BLaER1 treated with 17β-estradiol and CSF1 and Interleukin-3, amounts not matched to agents 10 nM and 100 nM (cell line): ENCODE data around the gene DUS1L.

ENCODE experiments used
- H3K27ac ChIP-seq, 11 experiments: shearing (Covaris generic); formaldehyde crosslinking; 2 replicates each; pipeline ENCODE4 v1.8.1; 2022
- H3K27me3 ChIP-seq, 11 experiments: shearing (Covaris generic); formaldehyde crosslinking; 2 replicates each; pipeline ENCODE4 v1.8.1; 2022
- H3K36me3 ChIP-seq, 11 experiments: shearing (Covaris generic); formaldehyde crosslinking; 2 replicates each; pipeline ENCODE4 v1.8.1; 2022
- H3K4me1 ChIP-seq, 10 experiments: shearing (Covaris generic); formaldehyde crosslinking; 2 replicates each; pipeline ENCODE4 v1.8.1; 2022
- H3K4me2 ChIP-seq, 11 experiments: shearing (Covaris generic); formaldehyde crosslinking; 2 replicates each; pipeline ENCODE4 v1.8.1; 2022
- H3K4me3 ChIP-seq, 10 experiments: shearing (Covaris generic); formaldehyde crosslinking; 2 replicates each; pipeline ENCODE4 v1.8.1; 2022
- H3K9ac ChIP-seq, 11 experiments: shearing (Covaris generic); formaldehyde crosslinking; 2 replicates each; pipeline ENCODE4 v1.8.1; 2022
- H3K9me3 ChIP-seq, 11 experiments: shearing (Covaris generic); formaldehyde crosslinking; replicated peaks in 1 of 11; 2 replicates each; pipeline ENCODE4 v1.8.1; 2022
- H4K20me1 ChIP-seq, 11 experiments: shearing (Covaris generic); formaldehyde crosslinking; 2 replicates each; pipeline ENCODE4 v1.8.1; 2022
- Cebpa-rat ChIP-seq, 11 experiments: shearing (Covaris generic); IDR thresholded peaks; 2 replicates each; pipeline ENCODE4 v1.8.1; 2022

DUS1L gene

GRCh38 chr17:82108496-82108945, 42.9 kb upstream of the DUS1L start:
- H4K20me1 ChIP-seq, result no peaks in the 10 kb centered on the region
- no peaks in the 10 kb centered on the region for H3K27me3 ChIP-seq
- peak overlapping the region in 5 of 11 experiments; percentile 4 to 77 (median 18); a peak in 5 of 22 replicates for H3K9ac ChIP-seq
- H3K4me1 ChIP-seq, result peaks cover 47 to 60% (median 56%) of the 10 kb centered on the region in 10 experiments
- peak overlapping the region; percentile 87 to 99 (median 95) for H3K4me2 ChIP-seq
- peaks cover 0 to 15% (median 8%) of the 10 kb centered on the region in 11 experiments; a peak in 5 of 22 replicates for H3K36me3 ChIP-seq
- no peak for TF ChIP-seq Cebpa-rat (IDR thresholded peaks at IDR 0.05)
- no peak overlapping the region for H3K4me3 ChIP-seq
- H3K27ac ChIP-seq, result no peak overlapping the region
- no peaks in the 10 kb centered on the region for H3K9me3 ChIP-seq

DNA sequence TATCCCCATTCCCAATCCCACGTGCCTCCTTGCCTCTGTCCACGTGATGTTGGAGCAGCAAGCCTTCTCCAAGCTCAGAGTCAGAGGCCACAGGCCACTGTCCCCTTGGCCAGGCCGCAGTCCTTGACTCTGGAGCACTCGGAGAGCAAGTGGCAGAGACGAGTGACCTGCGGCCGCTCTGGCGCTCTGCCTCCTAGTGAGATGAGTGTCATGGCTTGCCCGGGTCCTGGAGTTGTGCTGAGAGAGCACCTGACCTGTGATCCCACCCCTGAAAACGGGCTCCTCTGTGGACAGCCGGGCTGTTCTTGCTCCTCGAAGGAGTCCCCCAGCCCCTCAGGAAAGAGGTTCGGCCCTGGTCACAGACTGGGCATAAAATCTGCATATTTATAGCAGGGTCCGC, 42.4 kb upstream of the DUS1L start:
- peaks cover 47 to 61% (median 58%) of the 10 kb centered on the region in 10 experiments for H3K4me1 ChIP-seq

DNA sequence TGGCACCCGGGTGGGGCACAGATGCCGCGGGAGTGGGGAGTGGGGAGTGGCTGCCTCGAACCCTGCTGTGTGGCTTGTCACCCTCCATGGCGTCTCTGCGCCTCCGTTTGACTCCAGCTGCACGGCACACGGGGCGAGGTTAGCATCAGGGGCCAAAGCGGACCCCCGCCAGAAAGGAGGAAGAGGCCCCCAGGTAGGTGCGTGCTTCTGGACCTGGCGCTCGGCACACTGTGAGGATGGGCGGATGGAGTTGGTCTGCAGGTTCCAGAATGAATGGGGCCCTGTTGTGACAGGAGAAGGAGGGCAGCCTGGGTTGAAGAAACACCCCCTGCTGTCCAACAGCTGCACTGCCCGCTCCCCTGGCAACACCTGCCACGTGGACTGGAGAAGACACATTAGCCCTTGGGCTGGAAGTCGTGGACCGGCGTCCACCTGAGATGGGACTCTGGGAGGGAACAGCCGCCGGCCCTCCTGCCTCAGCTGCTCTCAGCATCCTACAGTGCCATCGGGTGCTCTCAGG, 41.8 kb upstream of the DUS1L start:
- peak overlapping the region; percentile 87 to 99 (median 95) for H3K4me2 ChIP-seq
- peak overlapping the region in 10 of 11 experiments; percentile 75 to 89 (median 82); a peak in 17 of 22 replicates for H3K27ac ChIP-seq

More for the DNA sequence above, 42.4 kb upstream of the DUS1L start:
- Histone ChIP-seq H3K4me2 (peak overlapping the region; percentile 87 to 99 (median 95)), H3K27ac (0 out of 22 replicates have a peak overlapping the region, but pooled peaks of 1 of the 11 experiments have one; percentile 83), H3K9me3 (no peaks in the 10 kb centered on the region), H3K4me3 (no peak overlapping the region), H3K9ac (peak overlapping the region in 5 of 11 experiments; percentile 4 to 77 (median 18); a peak in 5 of 22 replicates), H4K20me1 (no peaks in the 10 kb centered on the region), H3K36me3 (peaks cover 0 to 10% (median 3%) of the 10 kb centered on the region in 11 experiments; a peak in 5 of 22 replicates), H3K27me3 (no peaks in the 10 kb centered on the region)
- TF ChIP-seq Cebpa-rat (IDR thresholded peaks at IDR 0.05), result no peak

GRCh38 chr17:82106688-82107305, 41.2 kb upstream of the DUS1L start:
- Histone ChIP-seq H3K9me3 (no peaks in the 10 kb centered on the region), H3K4me3 (peak overlapping the region; percentile 39 to 66 (median 55)), H3K4me1 (peaks cover 47 to 74% (median 67%) of the 10 kb centered on the region in 10 experiments), H3K27me3 (no peaks in the 10 kb centered on the region), H3K4me2 (peak overlapping the region; percentile 87 to 99 (median 95)), H3K9ac (peak overlapping the region; percentile 64 to 80 (median 77)), H4K20me1 (no peaks in the 10 kb centered on the region), H3K36me3 (no peaks in the 10 kb centered on the region), H3K27ac (peak overlapping the region; percentile 74 to 89 (median 81))
- no peak for TF ChIP-seq Cebpa-rat (IDR thresholded peaks at IDR 0.05)

More for the DNA sequence above, 41.8 kb upstream of the DUS1L start:
- H3K9ac ChIP-seq, result peak overlapping the region; percentile 64 to 80 (median 77); a peak in 17 of 22 replicates
- peaks cover 47 to 68% (median 61%) of the 10 kb centered on the region in 10 experiments for H3K4me1 ChIP-seq
- H3K36me3 ChIP-seq, result peaks cover 0 to 4% (median 0%) of the 10 kb centered on the region in 11 experiments; a peak in 3 of 22 replicates
- H3K4me3 ChIP-seq, result peak overlapping the region in 7 of 10 experiments; percentile 48 to 66 (median 57); a peak in 6 of 20 replicates
- no peak for TF ChIP-seq Cebpa-rat (IDR thresholded peaks at IDR 0.05)
- no peaks in the 10 kb centered on the region for H3K9me3 ChIP-seq
- H4K20me1 ChIP-seq, result no peaks in the 10 kb centered on the region
- no peaks in the 10 kb centered on the region for H3K27me3 ChIP-seq

DNA sequence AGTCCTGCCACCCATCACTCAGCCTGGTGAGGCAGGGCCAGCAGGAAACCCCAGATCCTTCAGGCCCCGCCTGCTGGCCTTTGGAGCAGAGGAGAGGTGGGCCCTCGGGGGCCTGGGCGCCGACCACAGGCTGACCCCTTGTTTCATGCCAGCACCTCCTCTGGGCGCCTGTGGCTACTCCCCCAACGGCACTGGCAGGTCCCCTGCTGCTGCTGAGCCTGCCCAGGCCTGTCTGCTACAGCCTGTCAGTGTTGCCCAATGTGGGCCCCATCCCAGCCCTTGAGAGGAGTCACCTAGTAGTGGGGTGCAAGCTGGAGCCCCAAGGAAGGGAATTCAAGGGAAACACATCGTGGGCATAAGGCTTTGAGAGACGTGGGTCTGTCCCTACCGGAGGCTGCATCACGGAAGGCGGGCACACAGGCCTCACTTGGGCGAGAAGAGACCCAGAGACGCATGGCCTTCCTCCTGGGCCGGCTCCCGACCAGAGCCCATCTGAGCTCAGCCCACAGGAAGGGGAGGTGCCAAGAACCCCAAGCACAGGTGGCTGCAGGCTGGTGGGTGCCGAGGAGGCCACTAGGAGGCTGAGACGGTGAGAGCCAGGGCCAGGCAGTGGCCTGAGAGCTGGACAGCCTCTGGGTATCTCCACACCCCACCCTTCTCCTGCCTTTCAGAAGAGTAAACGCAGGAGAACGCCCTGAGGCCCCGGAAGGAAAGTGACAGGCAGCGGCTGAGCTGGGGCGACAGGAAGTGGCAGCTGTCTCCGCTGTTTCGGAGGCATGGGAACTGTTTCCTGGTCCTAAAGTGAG, 40.5 kb upstream of the DUS1L start:
- H3K9me3 ChIP-seq, result no peaks in the 10 kb centered on the region
- H3K27me3 ChIP-seq, result no peaks in the 10 kb centered on the region
- peak overlapping the region; percentile 64 to 80 (median 77) for H3K9ac ChIP-seq
- H3K4me2 ChIP-seq, result peak overlapping the region; percentile 87 to 99 (median 95)
- H3K4me1 ChIP-seq, result peaks cover 51 to 81% (median 74%) of the 10 kb centered on the region in 10 experiments
- peak overlapping the region; percentile 39 to 66 (median 55) for H3K4me3 ChIP-seq
- TF ChIP-seq Cebpa-rat (IDR thresholded peaks at IDR 0.05), result no peak
- H4K20me1 ChIP-seq, result no peaks in the 10 kb centered on the region
- peak overlapping the region; percentile 74 to 89 (median 81) for H3K27ac ChIP-seq
- 0 out of 22 replicates have a peak, but pooled peaks cover 0 to 4% (median 0%) of the 10 kb centered on the region in 11 experiments for H3K36me3 ChIP-seq

GRCh38 chr17:82105417-82105881, 39.8 kb upstream of the DUS1L start:
- Histone ChIP-seq H3K4me1 (peaks cover 57 to 87% (median 81%) of the 10 kb centered on the region in 10 experiments), H4K20me1 (no peaks in the 10 kb centered on the region), H3K9me3 (no peaks in the 10 kb centered on the region), H3K27me3 (no peaks in the 10 kb centered on the region), H3K9ac (peak overlapping the region; percentile 64 to 80 (median 77)), H3K4me2 (peak overlapping the region; percentile 87 to 99 (median 95)), H3K27ac (peak overlapping the region; percentile 74 to 89 (median 81)), H3K4me3 (peak overlapping the region; percentile 39 to 66 (median 55)), H3K36me3 (peaks cover 0 to 7% (median 0%) of the 10 kb centered on the region in 11 experiments; a peak in 2 of 22 replicates)
- TF ChIP-seq Cebpa-rat (IDR thresholded peaks at IDR 0.05), result no peak

DNA sequence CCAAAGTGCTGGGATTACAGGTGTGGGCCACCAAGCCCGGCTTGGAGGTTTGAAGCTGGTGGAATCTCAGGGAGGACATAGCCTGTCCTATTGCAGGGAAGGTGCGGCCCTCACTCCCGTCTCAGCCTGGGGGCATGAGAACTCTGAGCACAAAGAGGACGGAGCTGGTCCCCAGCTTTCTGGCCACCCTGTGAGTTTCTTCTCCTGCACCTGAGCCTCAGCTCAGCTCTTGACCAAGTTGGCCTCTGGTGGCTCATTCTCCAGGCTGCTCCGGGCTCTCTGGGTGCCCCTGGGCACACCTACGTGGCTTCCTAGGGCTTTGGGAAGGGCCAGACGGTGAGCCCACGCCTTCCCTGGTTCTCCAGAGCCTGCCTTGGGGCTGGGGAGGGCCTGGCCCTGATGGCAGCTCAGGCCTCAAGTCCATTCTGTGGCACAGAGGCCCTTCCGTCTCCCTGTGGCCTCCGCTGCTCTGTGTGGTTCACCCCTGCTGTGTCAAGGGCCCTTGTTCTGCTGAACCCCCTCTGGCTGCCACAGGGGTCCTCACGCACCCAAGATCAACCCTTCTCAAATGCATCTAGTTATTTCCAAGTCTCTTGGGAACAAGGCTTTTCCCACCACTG, 39.3 kb upstream of the DUS1L start:
- H3K9ac ChIP-seq, result peak overlapping the region in 10 of 11 experiments; percentile 42 to 80 (median 76); a peak in 17 of 22 replicates
- H4K20me1 ChIP-seq, result no peaks in the 10 kb centered on the region
- no peak for TF ChIP-seq Cebpa-rat (IDR thresholded peaks at IDR 0.05)
- H3K4me1 ChIP-seq, result peaks cover 63 to 93% (median 86%) of the 10 kb centered on the region in 10 experiments
- H3K27me3 ChIP-seq, result no peaks in the 10 kb centered on the region
- peak overlapping the region; percentile 87 to 99 (median 95) for H3K4me2 ChIP-seq
- H3K27ac ChIP-seq, result peak overlapping the region in 10 of 11 experiments; percentile 74 to 89 (median 82); a peak in 17 of 22 replicates
- H3K9me3 ChIP-seq, result no peaks in the 10 kb centered on the region
- H3K36me3 ChIP-seq, result peaks cover 0 to 7% (median 0%) of the 10 kb centered on the region in 11 experiments; a peak in 2 of 22 replicates
- H3K4me3 ChIP-seq, result peak overlapping the region in 1 of 10 experiments; percentile 66; a peak in 1 of 20 replicates
